ENCODE measurements around the gene KIF25.

DNA sequence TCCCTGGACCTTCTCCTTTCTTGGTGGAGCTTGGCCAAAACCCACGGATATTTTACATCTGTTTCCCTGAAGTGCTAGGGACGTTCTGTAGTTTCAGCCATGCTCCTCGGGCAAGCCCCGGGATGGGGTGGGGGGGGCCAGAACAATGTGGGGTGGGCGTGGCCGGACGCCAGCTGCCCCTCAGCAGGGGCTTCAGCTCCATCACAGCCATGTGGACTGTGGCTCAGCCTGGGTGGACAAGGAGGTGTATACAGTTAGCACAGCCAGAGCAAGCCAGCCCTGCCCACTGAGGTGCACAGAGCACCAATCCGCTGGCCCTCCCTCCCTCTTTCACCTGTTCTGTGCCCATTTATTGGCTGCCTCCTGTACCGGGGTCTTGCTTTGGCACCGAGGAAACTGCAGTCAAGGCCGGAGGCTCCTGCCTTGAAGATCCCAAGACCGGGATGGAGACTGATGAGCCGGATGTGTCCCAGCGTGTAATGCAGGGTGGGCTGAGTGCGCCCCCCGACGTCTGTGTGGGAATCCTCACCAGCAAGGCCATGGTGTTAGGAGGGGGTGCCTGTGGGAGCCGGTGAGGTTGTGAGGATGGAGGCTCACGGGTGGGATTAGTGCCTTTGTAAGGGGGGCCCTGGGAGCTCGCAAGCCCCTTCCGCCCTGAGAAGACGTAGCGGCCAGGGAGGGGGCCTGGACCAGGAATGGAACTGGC is 53.6 kb downstream of the KIF25 start:
- TF ChIP-seq YY1 (IDR thresholded peaks at IDR 0.05; ENCODE audit: insufficient read depth, insufficient read length) (no peak), SUZ12 (IDR thresholded peaks at IDR 0.05; ENCODE audit: extremely low read depth, insufficient read depth, insufficient read length) (no peak)

All from NT2/D1 (cell line).